ENCODE results near the gene USP13.

Gene USP13

DNA sequence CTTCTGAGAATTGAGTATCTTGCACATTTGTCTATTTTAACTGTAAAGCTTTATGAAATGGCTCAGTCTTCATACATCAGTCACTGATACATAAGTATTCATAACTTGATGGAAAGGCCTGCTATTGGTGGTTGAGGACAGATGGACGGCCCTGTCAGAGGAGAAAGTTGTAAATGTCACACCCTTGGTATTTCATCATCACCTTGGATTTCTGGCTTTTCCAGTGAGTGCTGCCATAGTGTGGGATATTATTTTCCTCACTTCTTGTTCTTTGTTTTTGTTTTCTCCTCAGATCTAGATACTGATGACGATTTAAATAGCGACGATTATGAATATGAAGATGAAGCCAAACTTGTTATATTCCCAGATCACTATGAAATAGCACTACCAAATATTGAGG is 47.9 kb downstream of the USP13 start:
- DNase-seq, result no peak

GRCh38 chr3:179701176-179701827 is 48.5 kb downstream of the USP13 start:
- DNase-seq, result no peak

DNA sequence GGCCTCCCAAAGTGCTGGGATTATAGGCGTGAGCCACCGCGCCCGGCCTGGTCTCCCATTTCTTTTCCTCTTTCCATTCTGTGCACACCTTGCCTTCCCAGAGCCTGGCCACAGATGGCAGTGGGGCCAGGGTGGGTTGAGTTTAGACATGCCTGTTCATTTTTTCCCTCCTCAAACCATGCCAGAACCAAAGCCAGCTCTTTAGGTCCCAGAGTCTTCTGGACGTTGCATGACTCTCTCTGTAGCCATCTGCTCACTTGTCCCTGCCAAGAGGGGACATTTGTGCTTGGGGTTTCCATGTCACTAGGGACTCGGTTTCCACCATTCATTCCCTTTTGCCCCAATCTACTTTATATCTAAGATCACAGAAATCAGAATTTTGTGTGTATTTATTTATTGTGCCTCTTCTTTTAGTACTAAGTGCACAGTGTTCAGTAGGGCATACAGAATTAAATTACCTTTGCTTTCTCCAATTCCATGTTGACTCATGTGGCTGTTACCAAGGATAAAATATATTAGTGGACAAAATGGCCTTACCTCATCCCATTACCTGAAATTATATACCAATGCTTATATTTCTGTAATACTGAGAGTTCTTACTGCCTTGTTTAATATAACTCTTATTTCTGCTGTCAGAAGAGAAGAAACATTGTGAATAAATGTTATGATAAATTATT is 49.6 kb downstream of the USP13 start:
- DNase-seq, result no peak

DNA sequence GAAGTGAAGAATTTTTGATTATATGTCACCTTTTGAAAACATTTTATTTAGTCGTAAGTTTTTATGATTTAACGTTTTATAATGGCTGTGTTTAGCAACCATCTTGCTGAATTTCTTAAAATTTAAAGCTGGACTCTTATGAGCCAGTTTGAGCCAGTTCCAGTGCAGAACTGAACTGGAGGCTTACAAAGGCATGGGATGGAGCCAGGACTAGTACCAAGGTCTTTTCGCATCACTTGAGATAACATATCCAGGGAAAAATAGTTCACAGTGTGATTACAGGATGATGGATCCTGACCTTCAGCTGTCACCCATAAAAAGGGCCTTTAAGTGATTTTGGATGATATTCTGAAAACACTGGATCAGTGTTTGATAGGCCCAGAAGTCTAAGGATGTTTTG is 51.0 kb downstream of the USP13 start:
- no peak for DNase-seq

GRCh38 chr3:179706233-179706632 is 53.4 kb downstream of the USP13 start:
- no peak for DNase-seq

DNA sequence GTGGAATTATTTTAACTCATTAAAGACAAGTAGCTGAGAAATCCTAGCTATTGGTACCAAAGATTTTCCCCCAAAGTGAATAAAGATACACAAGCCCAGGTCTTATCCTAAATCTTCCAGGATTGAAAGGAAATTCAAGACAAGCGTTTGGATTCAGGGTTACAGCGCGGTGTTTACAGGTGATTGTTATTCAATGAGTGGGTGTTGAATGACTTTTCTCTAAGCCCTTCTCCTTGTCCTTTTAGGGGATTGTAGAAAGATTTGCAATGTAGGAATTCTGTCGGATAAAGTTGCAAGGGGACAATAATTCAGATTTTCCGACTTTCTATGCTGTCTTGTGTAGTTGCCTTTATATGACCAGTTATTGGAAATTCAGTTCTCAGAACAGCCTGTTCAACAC is 57.2 kb downstream of the USP13 start:
- DNase-seq, result no peak

- no peak for DNase-seq
Measured at GRCh38 chr3:179713643-179714090, 60.8 kb downstream of the USP13 start.

- DNase-seq, result no peak
Measured at GRCh38 chr3:179715582-179715981, 62.7 kb downstream of the USP13 start.

- DNase-seq, result no peak
Measured at GRCh38 chr3:179716226-179716625, 63.4 kb downstream of the USP13 start.

DNA sequence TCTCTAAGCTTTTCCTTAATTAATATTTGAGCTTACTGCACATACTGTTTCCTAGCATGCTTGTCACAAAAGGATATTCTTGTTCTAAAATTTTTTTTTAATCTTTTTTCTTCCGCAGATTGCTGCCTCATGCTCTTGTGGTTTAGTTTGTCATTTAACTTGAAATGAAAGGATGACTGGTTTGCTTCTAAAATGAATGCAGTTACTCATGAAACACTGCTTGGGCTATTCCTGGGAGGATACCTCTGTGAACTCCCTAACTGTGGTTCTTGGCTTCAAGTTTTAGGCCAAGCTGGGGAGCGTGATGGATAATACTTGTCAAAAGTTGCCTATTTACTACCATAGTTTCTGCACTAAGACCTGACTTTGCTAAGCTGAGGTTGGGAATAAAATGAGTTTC is 64.0 kb downstream of the USP13 start:
- no peak for DNase-seq

DNA sequence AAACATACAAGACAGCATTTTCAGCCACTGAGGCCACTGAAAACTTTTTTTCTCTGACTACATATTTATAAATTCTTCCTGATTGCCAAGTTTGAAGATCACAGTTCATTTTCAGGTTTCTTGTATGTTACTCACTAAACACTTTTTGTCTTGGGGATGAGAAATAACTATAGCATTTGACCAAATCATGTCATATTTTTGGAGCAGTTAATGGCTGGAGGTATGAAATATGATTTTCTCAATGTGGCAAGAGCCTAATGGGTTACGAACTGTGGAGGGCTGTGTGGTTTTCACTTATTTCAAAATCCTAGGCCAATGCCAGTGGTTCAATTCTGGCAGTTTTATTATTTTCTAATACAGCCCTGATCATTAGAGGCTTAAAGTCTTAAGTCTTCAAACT is 64.4 kb downstream of the USP13 start:
- no peak for DNase-seq

- DNase-seq, result no peak
Measured at GRCh38 chr3:179719048-179719734, 66.4 kb downstream of the USP13 start.

- DNase-seq, result no peak
Measured at GRCh38 chr3:179720196-179720595, 67.4 kb downstream of the USP13 start.

- DNase-seq, result no peak
Measured at GRCh38 chr3:179723617-179724016, 70.8 kb downstream of the USP13 start.

- no peak for DNase-seq
Measured at GRCh38 chr3:179726075-179726699, 73.3 kb downstream of the USP13 start.

DNA sequence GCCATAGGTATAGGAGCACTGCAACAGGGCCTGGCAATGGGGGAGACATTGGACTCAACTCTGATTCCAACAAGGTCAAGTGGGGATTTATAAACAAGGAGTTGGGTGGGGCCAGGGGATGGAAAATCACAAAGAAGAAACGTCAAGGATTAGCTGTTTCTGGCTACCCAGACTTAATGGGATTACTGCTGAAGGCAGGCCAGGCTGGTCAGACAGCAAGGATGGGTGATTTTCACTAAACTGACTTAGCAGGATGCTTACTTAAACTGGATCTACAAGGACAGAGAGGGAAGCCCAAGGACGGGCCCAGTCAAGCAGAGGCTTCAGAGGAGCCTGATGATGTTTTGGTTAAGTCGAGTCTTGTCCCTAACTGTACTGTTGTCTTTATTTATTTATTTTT is 76.2 kb downstream of the USP13 start:
- no peak for DNase-seq

GRCh38 chr3:179729981-179730380 is 77.1 kb downstream of the USP13 start:
- DNase-seq, result no peak

DNA sequence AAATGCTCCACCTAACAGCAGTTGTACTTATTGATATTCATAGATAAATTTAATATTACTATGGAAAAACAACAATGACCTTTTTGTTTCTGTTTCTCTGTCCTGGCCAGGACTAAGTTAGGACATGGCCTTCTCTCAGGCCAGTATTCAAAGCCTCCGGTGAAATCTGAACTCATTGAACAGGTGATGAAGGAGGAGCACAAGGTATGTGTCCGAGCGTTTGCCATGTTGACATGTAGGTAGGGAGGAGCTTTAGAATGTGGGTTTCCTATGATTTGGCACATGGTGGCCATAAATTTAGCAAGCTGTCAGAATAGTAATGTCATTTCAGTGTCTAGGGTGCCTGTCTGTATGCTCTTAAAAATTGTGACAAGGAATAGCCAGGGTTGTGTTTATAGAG is 77.7 kb downstream of the USP13 start:
- no peak for DNase-seq

DNA sequence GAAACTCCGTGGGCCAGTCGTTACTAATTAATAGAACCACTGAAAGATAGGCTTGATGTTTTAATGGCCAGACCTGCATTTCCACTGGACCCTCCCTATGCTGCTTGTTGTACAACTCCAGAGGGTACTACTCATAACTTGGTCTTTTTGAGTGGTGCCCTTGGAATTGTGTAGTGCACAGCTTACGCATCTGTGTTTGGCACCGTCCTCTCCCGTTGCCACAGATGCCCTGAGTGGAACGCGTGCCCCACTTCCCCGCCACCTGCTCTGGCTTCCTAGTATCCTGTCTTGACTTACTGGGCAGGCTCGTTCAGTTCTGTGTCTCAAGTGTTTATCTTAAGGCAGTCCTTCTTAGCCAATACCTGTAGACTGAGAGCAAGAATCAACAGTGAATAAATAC is 78.7 kb downstream of the USP13 start:
- DNase-seq, result no peak

- DNase-seq, result no peak
Measured at GRCh38 chr3:179732661-179733348, 80.0 kb downstream of the USP13 start.

DNA sequence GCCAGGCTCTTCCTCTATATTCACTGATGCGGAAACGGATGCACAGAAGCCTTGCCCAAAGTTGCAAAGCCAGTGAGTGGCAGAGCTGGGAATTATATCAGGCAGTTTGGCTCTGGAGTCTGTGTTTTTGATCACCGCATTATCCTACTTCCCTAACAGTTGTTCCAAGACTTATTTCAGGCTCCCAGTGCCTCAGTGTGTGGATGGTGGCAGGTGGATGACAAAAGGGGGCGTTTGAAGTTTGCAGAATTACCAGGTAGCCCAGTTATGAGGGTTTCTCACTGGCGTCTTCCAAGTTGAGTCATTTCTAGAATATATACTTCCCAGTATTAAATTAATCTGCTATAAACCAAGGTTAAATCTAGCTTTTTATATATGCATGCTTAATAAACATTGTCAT is 81.0 kb downstream of the USP13 start:
- DNase-seq, result no peak

- no peak for DNase-seq
Measured at GRCh38 chr3:179734497-179735281, 81.8 kb downstream of the USP13 start.
